GM12875 (cell line): Measurements from ENCODE around the gene MST1.
"Not testable (repeated sequence)": the region's sequence is repeated elsewhere in the genome, so short reads cannot be mapped to it uniquely, and the experiment has no call there.

Source experiments
- H3K4me3 ChIP-seq: one replicate; pipeline ENCODE4 v1.5.1; 2011; ENCODE audit warnings: low read depth, low read length, control low read depth
- CTCF ChIP-seq: IDR thresholded peaks from 2 replicates; pipeline ENCODE4 v1.5.1; 2011; ENCODE audit warnings: low read depth, mild to moderate bottlenecking, control low read depth, inconsistent platforms, low read length, moderate library complexity, borderline replicate concordance; ENCODE audit not compliant: insufficient read depth

Gene MST1

GRCh38 chr3:49700453-49701128 is 11.3 kb upstream of the MST1 start:
- no peak for TF ChIP-seq CTCF
- no peak overlapping the region for H3K4me3 ChIP-seq

GRCh38 chr3:49700014-49700413 is 10.7 kb upstream of the MST1 start:
- H3K4me3 ChIP-seq: no peak overlapping the region
- no peak for TF ChIP-seq CTCF

- H3K4me3 ChIP-seq: no peak overlapping the region
- TF ChIP-seq CTCF: no peak
Measured at GRCh38 chr3:49699281-49699979, 10.2 kb upstream of the MST1 start.

- H3K4me3 ChIP-seq: not testable (repeated sequence)
Measured at GRCh38 chr3:49695350-49696015, 6.2 kb upstream of the MST1 start.

- not testable (repeated sequence) for H3K4me3 ChIP-seq
Measured at GRCh38 chr3:49694409-49695070, 5.3 kb upstream of the MST1 start.

GRCh38 chr3:49691481-49691880 is 2.2 kb upstream of the MST1 start:
- not testable (repeated sequence) for H3K4me3 ChIP-seq

- not testable (repeated sequence) for H3K4me3 ChIP-seq
Measured at GRCh38 chr3:49690856-49691255, 1.6 kb upstream of the MST1 start.

GRCh38 chr3:49689908-49690624 is 792 bp upstream of the MST1 start:
- peak overlapping the region; percentile 71 for H3K4me3 ChIP-seq

GRCh38 chr3:49688338-49689045 is 782 bp downstream of the MST1 start:
- H3K4me3 ChIP-seq: peak overlapping the region; percentile 71

GRCh38 chr3:49687424-49687795 is 1.9 kb downstream of the MST1 start:
- not testable (repeated sequence) for H3K4me3 ChIP-seq

- not testable (repeated sequence) for H3K4me3 ChIP-seq
Measured at GRCh38 chr3:49686769-49687423, 2.4 kb downstream of the MST1 start.

- H3K4me3 ChIP-seq: not testable (repeated sequence)
Measured at GRCh38 chr3:49686346-49686745, 2.9 kb downstream of the MST1 start.

- not testable (repeated sequence) for H3K4me3 ChIP-seq
Measured at GRCh38 chr3:49685846-49686245, 3.4 kb downstream of the MST1 start.

- H3K4me3 ChIP-seq: not testable (repeated sequence)
Measured at GRCh38 chr3:49685103-49685502, 4.2 kb downstream of the MST1 start.

- H3K4me3 ChIP-seq: not testable (repeated sequence)
Measured at GRCh38 chr3:49684453-49684852, 4.8 kb downstream of the MST1 start.
